ENCODE measurements around the gene ANO1.

The ANO1 gene

DNA sequence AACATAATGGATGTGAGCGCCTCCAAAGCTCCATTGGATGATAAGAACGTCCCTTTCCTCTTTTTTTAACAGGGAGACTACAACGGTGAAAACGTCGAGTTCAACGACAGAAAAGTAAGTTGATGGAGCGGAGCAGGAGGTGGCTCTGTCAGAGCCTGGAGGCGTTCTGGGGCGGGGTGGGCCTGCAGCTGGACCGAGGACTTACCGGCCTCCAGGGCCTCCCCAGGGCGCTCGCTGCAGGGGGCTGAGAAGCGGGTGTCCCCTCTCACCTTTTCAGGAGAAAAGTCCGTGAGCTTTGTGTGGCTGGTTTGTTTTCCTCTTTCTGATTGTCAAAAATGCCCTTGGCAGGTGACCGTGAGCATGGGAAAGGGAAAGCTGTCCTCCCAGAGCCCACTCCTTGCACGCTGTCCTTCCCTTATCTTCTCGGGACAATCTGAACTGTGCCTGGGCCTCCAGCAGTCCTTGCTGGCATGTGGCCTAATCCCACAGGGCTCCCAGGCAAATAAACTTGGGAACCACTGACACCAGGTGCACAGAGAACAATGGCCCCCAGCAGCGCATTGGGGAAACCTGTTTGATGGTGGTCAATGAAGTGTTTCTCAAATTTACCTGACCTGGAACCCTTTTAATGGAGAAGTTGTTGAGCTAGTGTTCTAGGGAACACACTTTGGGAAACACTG, 38.4 kb downstream of the ANO1 start:
- no peak for DNase-seq (ENCODE audit: low spot score)

- DNase-seq (ENCODE audit: low spot score) = no peak
Measured at GRCh38 chr11:70117567-70118145, 39.5 kb downstream of the ANO1 start.

GRCh38 chr11:70118642-70119041, 40.5 kb downstream of the ANO1 start:
- no peak for DNase-seq (ENCODE audit: low spot score)

- no peak for DNase-seq (ENCODE audit: low spot score)
Measured at GRCh38 chr11:70119502-70119901, 41.4 kb downstream of the ANO1 start.

- DNase-seq (ENCODE audit: low spot score) = no peak
Measured at GRCh38 chr11:70120674-70121073, 42.6 kb downstream of the ANO1 start.

GRCh38 chr11:70122490-70123198, 44.5 kb downstream of the ANO1 start:
- DNase-seq (ENCODE audit: low spot score) = no peak

DNA sequence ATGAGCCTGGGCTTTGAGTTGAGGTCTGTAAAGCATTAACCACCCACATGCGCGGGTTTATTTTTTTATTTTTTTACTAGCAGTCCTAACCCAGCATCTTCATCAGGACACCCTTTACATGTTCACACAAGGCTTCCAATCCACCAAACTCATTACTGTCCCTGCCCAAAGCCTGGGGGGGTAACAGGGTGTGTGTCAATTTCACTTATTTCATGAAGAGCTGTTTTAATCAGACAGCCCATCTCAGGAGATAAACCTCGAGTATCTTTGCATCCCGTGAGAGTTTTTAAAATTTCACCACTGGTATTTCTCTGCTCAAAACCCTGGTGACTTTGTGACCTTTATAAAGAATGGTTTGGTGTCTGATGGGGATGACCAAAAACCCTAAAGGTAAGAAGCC, 45.6 kb downstream of the ANO1 start:
- no peak for DNase-seq (ENCODE audit: low spot score)

DNA sequence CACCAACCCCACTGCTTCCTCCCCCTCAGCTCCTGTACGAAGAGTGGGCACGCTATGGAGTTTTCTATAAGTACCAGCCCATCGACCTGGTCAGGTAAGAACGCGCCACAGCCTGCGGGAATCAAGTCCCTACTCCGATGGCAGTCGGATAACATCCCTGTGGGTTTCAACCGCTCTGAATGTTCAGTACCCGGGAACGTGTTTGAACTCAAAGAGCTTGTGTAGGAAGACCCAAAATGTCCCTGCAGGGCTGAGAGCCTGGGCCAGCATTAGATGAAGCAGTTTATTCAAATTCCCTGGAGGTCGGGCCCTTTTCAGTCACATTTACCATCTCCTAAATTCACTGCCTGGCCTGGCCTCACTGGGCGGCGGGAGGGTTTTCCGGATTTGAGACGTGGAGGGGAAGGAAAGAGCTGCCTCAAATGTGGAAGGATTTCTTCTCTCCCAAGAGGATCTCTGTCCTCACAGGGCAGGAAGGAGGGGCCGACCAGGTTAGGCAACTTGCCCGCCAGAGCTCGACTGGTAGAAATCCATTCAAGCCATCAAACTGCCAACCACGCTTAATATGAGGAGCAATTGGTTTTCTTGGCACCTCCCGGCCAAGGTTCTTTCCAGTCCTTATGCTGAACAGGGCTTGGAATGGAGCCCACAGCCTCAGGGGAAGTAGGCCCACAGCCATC, 46.3 kb downstream of the ANO1 start:
- DNase-seq (ENCODE audit: low spot score) = no peak

- no peak for DNase-seq (ENCODE audit: low spot score)
Measured at GRCh38 chr11:70126494-70126893, 48.4 kb downstream of the ANO1 start.

- DNase-seq (ENCODE audit: low spot score) = no peak
Measured at GRCh38 chr11:70127653-70128434, 49.7 kb downstream of the ANO1 start.

DNA sequence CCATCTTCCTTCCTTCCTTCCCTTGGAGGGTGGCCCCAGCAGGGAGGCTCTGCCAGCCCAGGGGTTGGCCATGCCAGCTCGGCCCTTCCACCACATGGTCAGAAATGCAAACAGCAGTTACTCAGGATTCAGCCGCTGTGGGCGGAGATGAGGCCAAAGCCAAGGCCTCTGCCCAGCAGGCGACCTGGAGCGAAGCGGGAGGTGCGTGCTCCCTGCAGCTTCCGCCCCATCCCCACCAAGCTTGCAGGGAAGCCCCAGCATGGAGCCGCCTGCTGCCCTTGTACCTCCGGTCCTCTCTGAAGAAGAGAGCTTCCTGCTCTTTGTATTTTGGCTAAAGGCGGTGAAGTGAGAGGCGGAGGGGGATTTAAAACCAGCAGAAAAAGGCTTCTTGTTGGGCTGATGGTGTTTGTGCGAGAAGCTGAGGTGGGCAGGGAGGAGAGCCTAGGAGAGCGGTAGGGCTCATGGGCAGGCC, 50.4 kb downstream of the ANO1 start:
- no peak for DNase-seq (ENCODE audit: low spot score)

DNA sequence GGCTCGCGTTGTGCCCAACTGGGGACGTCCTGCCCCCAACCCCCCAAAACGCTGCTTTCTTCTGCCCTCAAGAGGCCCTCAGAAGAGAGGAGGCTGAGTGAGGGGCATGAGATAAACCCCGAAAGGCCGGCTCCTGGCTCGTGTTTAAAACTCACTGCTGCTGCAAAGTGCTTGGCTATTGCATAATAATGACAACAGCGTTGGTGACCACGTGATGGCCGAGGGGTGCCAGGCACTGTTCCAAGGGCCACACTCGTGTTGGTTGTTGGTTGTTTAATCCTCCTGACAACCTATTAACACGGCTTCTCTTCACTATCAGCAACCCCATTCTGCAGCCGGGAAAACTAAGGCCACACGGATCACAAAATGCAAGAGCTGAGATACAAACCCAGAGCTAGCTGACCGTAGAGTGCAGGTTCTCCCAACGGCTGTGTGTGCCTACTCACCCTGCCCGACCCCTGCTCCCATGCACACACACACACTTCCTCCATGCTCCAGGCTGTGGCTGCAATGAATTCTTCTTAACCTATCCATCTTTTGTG, 51.0 kb downstream of the ANO1 start:
- DNase-seq (ENCODE audit: low spot score) = no peak

DNA sequence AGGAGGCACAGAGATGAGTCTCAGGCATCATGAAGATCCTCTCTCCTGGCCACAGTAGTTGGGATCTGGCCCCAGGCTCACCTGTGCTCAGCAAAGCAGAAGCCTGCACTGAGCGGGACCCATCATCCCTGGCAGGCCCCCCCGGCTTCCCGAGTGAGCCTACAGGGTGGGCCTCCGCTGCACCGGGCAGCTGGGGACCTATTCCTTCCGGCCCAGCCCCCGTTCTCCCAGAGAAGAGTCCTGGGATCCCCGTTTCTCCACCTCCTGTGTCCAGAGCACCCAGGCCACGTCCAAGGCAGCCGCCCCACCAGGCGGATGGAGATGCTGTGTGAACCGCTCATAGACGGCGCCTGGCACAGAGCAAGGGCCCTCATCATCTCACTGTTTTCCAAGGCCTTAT, 52.5 kb downstream of the ANO1 start:
- DNase-seq (ENCODE audit: low spot score) = no peak

DNA sequence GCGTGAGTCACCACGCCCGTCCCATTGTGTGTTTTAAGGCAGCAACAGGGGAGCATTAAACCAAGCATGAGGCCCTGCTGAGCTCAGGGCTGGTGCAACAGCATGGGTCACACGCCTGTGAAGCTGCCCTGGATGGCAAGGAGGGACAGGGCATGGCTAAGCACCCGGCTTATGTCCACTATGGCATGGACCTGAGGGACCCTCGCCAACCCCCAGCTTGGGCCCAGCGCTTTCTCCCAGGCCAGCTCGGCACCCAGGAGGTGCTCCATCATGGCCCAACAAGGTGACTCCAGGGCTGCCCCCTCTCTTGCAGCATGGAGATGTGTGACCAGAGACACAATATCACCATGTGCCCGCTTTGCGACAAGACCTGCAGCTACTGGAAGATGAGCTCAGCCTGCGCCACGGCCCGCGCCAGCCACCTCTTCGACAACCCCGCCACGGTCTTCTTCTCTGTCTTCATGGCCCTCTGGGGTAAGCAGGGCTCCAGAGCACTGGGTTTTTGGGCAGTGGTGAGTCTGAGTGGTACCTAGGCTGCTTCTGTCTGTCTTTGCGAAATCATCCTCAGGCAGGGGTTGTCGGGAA, 53.6 kb downstream of the ANO1 start:
- no peak for DNase-seq (ENCODE audit: low spot score)

DNA sequence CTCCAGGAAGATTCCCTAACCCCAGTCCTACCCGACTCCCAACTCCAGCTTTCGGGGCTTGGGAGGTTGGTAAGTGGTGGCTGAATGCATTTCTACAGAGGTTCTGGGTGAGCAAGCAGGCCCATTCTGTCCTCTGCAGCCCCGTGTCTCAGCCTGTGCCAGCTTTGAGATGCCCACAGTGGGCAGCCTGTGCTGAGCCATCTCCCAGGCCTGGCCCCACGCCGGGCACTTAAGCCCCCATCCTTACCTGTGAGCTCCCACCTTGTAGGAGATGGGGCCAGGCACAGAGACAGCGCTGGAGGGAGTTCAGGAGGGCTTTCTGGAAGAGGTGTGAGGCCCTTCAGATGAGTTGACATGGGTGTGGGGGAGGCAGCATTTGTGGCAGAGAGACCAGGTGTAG, 54.5 kb downstream of the ANO1 start:
- no peak for DNase-seq (ENCODE audit: low spot score)

DNA sequence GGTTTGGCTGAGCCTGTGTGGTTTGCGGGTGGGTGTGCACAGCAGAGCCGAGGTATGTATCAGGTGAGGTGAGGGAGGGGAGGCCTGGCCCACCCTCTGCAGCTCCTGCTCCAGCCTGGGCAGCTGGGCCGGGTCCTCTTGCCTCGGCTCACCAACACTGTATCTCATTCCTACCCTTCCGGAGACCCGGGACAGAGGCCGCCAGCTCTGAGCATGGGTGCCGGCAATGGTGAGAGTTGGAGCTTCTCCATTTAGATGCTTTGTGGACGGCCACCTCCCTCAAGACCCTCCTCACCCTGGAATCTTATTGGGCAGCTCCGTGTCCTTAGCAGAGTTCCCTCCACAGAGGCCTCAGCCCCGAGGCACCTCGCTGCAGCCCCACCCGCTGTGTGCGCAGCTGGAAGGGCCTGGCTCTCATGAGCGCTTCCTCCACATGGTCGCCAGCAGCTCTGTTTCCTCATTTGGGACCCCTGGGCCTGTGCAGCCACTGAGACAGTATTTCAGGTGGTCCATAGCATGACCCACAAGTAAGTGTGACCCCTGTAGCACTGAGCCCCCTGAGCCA, 55.7 kb downstream of the ANO1 start:
- no peak for DNase-seq (ENCODE audit: low spot score)

- DNase-seq (ENCODE audit: low spot score) = no peak
Measured at GRCh38 chr11:70134490-70134889, 56.4 kb downstream of the ANO1 start.

- DNase-seq (ENCODE audit: low spot score) = no peak
Measured at GRCh38 chr11:70135142-70135541, 57.0 kb downstream of the ANO1 start.

DNA sequence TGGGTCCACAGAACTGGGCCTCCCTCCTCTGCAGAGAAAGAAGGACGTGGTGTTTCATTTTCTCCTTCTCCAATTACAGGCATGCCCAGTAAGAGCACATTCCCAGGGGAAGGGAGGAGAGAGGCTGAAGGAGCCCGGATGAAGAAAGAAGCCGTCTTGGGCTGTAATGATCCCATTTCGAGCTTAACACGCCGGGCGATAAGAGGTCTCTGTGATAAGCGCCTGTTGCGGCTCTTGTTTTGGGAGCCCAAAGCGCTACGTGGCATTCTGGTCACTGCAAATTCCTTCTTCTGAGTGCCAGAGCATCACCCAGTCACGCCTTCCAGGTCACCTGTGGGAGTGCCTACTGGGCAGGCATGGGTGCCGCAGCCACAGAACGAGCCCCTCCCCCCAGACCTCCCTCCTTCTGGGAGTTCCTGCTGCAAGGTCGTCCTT, 57.5 kb downstream of the ANO1 start:
- DNase-seq (ENCODE audit: low spot score) = no peak

DNA sequence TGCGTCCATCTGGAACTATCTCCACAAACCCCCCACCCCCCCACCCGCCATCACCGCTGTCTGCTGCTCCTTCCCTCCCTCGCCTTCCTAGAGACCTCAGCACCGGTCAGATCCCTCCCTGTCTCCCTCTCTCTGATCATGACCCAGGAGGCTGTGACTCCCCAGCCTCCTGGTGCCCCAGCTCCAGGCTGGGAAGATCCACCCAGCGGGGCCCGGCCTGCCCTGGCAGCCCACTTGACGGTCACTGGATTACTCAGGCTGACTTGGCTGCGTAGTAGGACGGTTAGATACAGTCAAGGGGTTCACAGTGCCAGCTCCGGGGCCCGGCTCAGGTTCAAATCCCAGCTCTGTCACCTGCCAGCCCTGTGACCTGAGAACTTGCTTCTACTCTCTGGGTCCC, 59.3 kb downstream of the ANO1 start:
- DNase-seq (ENCODE audit: low spot score) = no peak

- DNase-seq (ENCODE audit: low spot score) = no peak
Measured at GRCh38 chr11:70138403-70138802, 60.3 kb downstream of the ANO1 start.
